ENCODE data around the gene CMTM8.

CMTM8 gene

DNA sequence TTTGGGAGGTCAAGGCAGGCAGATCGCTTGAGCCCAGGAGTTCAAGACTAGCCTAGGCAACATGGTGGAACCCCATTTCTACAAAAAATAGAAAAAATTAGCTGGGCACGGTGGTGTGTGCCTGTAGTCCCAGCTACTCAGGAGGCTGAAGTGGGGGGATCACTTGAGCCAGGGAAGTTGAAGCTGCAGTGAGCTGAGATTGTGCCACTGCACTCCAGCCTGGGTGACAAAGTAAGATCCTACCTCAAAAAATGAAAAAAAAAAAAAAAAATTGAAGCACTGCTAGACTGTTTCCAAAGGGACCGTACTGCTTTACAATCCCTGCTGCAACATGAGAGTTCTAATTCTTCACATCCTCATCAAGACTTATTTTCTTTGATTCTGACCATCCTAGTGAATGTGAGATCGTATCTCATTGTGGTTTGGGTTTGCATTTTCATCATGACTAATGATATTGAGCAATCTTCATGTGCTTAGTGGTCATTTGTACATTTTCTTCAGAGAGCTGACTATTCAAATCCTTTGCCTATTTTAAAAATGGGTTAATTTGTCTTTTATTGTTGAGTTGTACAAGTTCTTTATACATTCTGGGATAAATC lies 10.8 kb downstream of the CMTM8 start:
- TF ChIP-seq, protein P1, sequence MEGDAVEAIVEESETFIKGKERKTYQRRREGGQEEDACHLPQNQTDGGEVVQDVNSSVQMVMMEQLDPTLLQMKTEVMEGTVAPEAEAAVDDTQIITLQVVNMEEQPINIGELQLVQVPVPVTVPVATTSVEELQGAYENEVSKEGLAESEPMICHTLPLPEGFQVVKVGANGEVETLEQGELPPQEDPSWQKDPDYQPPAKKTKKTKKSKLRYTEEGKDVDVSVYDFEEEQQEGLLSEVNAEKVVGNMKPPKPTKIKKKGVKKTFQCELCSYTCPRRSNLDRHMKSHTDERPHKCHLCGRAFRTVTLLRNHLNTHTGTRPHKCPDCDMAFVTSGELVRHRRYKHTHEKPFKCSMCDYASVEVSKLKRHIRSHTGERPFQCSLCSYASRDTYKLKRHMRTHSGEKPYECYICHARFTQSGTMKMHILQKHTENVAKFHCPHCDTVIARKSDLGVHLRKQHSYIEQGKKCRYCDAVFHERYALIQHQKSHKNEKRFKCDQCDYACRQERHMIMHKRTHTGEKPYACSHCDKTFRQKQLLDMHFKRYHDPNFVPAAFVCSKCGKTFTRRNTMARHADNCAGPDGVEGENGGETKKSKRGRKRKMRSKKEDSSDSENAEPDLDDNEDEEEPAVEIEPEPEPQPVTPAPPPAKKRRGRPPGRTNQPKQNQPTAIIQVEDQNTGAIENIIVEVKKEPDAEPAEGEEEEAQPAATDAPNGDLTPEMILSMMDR (IDR thresholded peaks at IDR 0.05; ENCODE audit: control insufficient read depth, insufficient read depth, low read depth, low read length, missing control alignments) = no peak
- peak; percentile 85 for DNase-seq (ENCODE audit: low read depth)
- no peak overlapping the region for H3K4me3 ChIP-seq (ENCODE audit: control insufficient read depth, low read depth, low read length)

DNA sequence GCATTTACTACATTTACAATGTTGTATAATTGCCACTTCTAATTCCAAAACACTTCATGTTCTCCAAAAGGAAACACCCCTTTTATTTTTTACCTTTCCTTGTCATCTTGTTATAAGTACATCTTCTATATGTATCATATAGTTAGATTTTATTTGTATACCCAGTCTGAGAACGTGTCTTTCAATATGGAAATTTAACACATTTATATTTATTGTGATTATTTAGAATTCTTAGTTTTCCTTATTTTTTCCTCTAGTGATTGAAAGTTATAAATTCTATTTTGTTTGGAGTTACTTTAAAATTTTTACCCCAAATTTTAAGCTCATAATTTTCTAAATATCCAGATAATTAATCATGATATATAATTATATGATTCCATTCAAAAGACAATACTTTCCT lies 15.8 kb downstream of the CMTM8 start:
- no peak overlapping the region for H3K4me3 ChIP-seq (ENCODE audit: control insufficient read depth, low read depth, low read length)
- TF ChIP-seq, protein P1 (IDR thresholded peaks at IDR 0.05; ENCODE audit: control insufficient read depth, insufficient read depth, low read depth, low read length, missing control alignments) = no peak
- no peak for DNase-seq (ENCODE audit: low read depth)

- DNase-seq (ENCODE audit: low read depth) = no peak
- no peak overlapping the region for H3K4me3 ChIP-seq (ENCODE audit: control insufficient read depth, low read depth, low read length)
- TF ChIP-seq, protein P1 (IDR thresholded peaks at IDR 0.05; ENCODE audit: control insufficient read depth, insufficient read depth, low read depth, low read length, missing control alignments) = no peak
Measured at GRCh38 chr3:32255345-32255744, 16.9 kb downstream of the CMTM8 start.

GRCh38 chr3:32256206-32256605 lies 17.7 kb downstream of the CMTM8 start:
- TF ChIP-seq, protein P1 (IDR thresholded peaks at IDR 0.05; ENCODE audit: control insufficient read depth, insufficient read depth, low read depth, low read length, missing control alignments) = no peak
- DNase-seq (ENCODE audit: low read depth) = no peak
- no peak overlapping the region for H3K4me3 ChIP-seq (ENCODE audit: control insufficient read depth, low read depth, low read length)

GRCh38 chr3:32257042-32257441 lies 18.6 kb downstream of the CMTM8 start:
- no peak for DNase-seq (ENCODE audit: low read depth)

DNA sequence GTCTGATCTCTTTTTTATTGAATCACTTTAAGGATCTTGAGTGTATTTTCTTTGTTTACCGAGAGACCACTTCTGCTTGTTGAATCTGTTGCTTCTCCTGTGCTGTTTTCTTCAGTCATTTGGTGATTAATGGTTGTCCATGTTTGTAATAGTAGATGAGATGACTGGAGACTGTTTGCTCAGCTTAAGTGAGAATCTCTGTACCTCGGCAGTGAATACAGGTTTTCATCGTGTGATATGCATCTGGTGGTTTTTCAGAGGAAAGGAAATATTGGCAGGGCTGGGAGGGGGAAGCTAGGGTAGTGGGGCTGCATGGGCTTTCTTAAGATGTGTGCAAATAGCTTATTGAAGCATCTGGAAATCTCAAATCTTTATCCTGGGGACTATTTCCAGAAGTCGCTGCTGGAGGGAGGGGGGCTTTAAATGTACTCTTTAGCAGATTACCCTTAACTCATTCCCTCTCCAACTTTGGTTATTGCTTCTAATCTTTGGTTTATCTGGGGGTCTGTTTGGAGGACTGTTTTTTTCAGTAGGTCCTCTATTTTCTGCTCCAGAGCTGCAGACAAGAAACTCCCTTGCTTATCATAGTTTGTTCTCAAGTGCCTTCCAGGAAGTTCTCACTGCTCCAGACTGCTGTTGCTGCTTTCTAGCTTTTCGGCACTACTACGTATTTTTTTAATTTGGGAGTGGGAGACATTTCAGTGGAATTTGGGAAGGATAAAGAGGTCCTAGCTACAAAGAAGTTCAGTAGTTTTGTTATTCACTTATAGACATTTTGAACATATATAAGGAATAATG lies 19.4 kb downstream of the CMTM8 start:
- TF ChIP-seq, protein P1 (IDR thresholded peaks at IDR 0.05; ENCODE audit: control insufficient read depth, insufficient read depth, low read depth, low read length, missing control alignments) = no peak

More at GRCh38 chr3:32257042-32257441, 18.6 kb downstream of the CMTM8 start:
- TF ChIP-seq, protein P1 (IDR thresholded peaks at IDR 0.05; ENCODE audit: control insufficient read depth, insufficient read depth, low read depth, low read length, missing control alignments) = no peak
- H3K4me3 ChIP-seq (ENCODE audit: control insufficient read depth, low read depth, low read length) = no peak overlapping the region

More for the DNA sequence above, 19.4 kb downstream of the CMTM8 start:
- no peak for DNase-seq (ENCODE audit: low read depth)
- no peak overlapping the region for H3K4me3 ChIP-seq (ENCODE audit: control insufficient read depth, low read depth, low read length)

Data from AG09309 (cell line).